ENCODE measurements around the gene AHRR.
"Not testable (repeated sequence)": the region's sequence is repeated elsewhere in the genome, so short reads cannot be mapped to it uniquely, and the experiment has no call there.

Gene AHRR

GRCh38 chr5:478369-478981 lies 157.0 kb downstream of the AHRR start:
- no peak for DNase-seq

GRCh38 chr5:478982-479535 lies 157.5 kb downstream of the AHRR start:
- no peak for DNase-seq

GRCh38 chr5:479566-480319 lies 158.2 kb downstream of the AHRR start:
- DNase-seq, result no peak

DNA sequence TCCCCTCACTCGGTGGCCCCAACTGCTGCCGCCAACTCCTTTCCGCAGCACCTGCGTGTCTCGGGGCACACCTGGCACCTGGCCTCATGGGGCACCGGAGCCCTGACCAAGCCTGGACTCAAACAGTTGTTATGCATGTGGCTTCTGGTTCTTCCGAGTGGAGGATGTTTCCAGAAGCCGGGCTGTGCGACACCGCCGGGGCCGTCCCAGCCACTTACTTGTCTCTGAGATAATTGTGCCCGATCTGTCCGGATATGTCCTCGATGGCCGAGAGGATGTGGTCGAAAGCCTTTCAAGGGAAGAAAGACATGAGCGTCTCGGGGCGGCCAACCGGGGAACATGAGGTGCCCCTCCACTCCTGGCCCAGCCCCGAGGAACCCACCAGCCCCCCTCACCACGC lies 159.8 kb downstream of the AHRR start:
- no peak for DNase-seq

GRCh38 chr5:482021-482420 lies 160.5 kb downstream of the AHRR start:
- no peak for DNase-seq

DNA sequence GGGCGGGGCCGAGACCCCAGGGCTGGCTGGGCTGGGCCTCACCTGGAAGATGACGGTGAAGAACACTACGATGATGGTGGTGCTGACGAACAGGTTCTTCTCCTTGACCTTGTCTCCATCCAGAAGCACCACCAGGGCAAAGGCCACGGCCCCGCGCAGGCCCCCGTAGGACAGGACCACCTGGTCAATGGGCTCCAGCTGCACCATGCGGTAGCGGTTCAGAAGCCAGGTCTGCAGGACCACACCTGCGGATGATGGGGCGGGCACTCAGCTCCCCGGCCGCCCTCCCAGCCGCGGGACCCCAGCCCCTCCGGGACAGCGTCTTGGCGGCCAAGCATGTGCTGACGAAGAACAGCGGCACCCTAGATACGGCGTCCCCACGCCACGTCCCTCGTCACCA lies 161.0 kb downstream of the AHRR start:
- no peak for DNase-seq

DNA sequence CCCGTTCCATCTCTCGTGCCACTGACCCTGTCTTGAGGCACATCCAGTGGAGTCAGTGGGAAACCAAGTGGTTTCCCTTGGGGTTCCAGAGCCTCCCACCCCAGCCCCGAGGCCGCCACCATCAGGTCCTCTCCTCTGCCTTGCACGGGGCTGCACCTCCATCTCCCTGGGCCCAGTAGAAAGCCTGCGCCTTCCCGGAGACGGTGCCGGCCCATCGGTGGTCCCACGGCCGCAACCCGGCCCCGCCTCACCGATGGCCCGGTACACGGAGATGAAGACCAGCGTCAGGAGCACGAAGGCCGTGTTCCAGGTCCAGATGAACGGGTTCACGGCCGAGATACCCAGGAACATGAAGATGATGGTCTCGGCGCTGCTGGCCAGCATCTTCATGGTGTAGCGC lies 161.5 kb downstream of the AHRR start:
- no peak for DNase-seq

- DNase-seq, result no peak
These were observed 162.1 kb downstream of the AHRR start for GRCh38 chr5:483434-484140.

DNA sequence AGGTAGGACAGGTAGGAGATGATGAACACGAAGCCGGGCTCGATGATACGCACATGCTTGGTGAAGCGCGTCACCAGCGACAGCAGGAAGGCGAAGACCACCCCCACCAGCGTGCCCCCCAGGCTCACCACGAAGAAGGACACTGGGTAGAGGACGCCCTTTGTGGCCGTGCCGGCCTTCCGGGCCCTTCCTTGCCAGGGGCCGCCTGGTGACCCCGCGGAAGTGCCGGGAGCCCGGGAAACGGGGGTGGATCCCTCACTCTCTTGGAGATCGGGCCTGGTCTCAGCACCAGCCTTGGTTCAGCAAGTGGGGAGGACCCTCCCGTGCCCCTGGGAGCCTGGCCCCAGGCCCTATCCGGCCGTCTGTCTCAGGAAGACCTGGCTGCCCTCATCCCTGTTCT lies 163.0 kb downstream of the AHRR start:
- DNase-seq, result no peak

DNA sequence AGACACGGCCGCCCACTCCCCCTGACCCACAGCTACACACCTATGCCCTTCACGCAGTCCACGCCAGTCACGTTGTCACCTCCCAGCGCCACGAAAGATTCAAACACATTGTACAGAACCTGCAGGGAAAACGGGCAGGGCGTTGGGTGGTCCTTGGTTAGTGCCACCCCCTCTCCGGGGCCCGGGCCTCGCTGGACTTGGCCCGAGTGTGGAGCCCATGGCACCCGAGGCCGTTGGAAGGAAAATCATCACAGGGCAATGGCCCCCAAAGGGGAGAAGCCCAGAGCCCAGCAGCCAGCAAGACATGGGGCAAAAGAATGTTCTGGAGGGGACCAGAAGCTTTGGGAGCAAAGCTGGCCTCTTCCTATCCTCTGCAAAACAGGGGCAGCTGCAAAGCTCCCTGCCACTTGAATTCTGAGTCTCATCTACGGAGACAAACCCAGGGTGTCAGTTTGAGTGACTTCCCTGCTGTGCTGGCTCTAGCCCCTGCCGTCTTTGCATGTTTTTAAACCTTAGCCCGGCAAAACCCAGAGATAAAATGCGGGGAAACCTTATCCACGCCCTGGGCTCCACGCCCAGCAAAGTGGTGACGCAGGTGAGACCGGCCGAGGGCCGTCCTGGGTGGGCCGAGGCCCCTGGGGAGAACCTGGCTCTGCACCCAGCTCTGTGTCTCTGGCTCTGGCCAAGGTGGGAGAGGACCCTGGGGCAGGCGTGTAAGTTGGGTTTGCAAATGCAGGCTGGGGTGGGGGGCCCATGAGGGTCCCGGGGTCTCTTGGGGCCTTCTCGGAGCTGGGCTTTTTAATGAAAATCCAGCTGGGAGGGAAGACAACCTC lies 163.8 kb downstream of the AHRR start:
- DNase-seq, result no peak

- peak in 1 of 2 donors; percentile 42 for DNase-seq
These were observed 164.5 kb downstream of the AHRR start for GRCh38 chr5:485946-486491.

- DNase-seq, result not testable (repeated sequence)
These were observed 165.1 kb downstream of the AHRR start for GRCh38 chr5:486597-486996.
